GM13977 (cell line): ENCODE results near the gene PDSS1.

Experiments used
- DNase-seq: peaks from one replicate; pipeline ENCODE4 v3.0.0; 2012; ENCODE audit warnings: low spot score
- CTCF ChIP-seq: IDR thresholded peaks from 2 replicates; pipeline ENCODE4 v1.5.1; 2012; ENCODE audit warnings: mild to moderate bottlenecking, control low read depth; ENCODE audit not compliant: insufficient read depth; ENCODE audit errors: extremely low read depth, missing control alignments
- in situ Hi-C: fragments of 300-500 bp; cut with MboI; formaldehyde crosslinking; loops from one replicate; pipeline ENCODE4 v1.12.0; 2022; ENCODE audit warnings: low sequenced_read_pairs, low pct_unique_long_range_greater_than_20kb, mixed read lengths, inconsistent platforms; ENCODE audit not compliant: unreplicated experiment

The PDSS1 gene

GRCh38 chr10:26743091-26743490, 45.6 kb downstream of the PDSS1 start:
- in situ Hi-C loops, result no loop called here
- TF ChIP-seq CTCF, result no peak
- DNase-seq, result no peak

- in situ Hi-C loops, result no loop called here
- no peak for TF ChIP-seq CTCF
- DNase-seq, result no peak
Observed at GRCh38 chr10:26743841-26744240, 46.3 kb downstream of the PDSS1 start.

- TF ChIP-seq CTCF, result no peak
- DNase-seq, result no peak
- in situ Hi-C loops, result no loop called here
Observed at GRCh38 chr10:26746061-26746460, 48.6 kb downstream of the PDSS1 start.

- in situ Hi-C loops, result no loop called here
- TF ChIP-seq CTCF, result no peak
- peak; percentile 42 for DNase-seq
Observed at GRCh38 chr10:26755443-26755903, 58.0 kb downstream of the PDSS1 start.

GRCh38 chr10:26759008-26759407, 61.5 kb downstream of the PDSS1 start:
- in situ Hi-C loops, result no loop called here
- no peak for TF ChIP-seq CTCF
- DNase-seq, result no peak

GRCh38 chr10:26765549-26765948, 68.0 kb downstream of the PDSS1 start:
- no peak for DNase-seq
- TF ChIP-seq CTCF, result no peak
- in situ Hi-C loops, result no loop called here

- no peak for TF ChIP-seq CTCF
- no peak for DNase-seq
- in situ Hi-C loops, result no loop called here
Observed at GRCh38 chr10:26770069-26770468, 72.6 kb downstream of the PDSS1 start.
